HepG2 (cell line): Measurements from ENCODE around the gene UBE2C.

Experiments
- ELF4 ChIP-seq: sonication (generic); formaldehyde crosslinking; IDR thresholded peaks from 2 replicates; pipeline ENCODE4 v1.5.0; 2020; ENCODE audit warnings: missing genetic modification reagents, mild to moderate bottlenecking, moderate library complexity, borderline replicate concordance
- HDAC1 ChIP-seq: sonication (generic); formaldehyde crosslinking; IDR thresholded peaks from 2 replicates; pipeline ENCODE4 v1.5.1; 2020; ENCODE audit warnings: mild to moderate bottlenecking, missing genetic modification reagents
- TF ChIP-seq, protein P1 (sequence below), 2 experiments: IDR thresholded peaks; 2 replicates each; pipeline ENCODE4 v1.6.1; 2011 to 2012; ENCODE audit warnings: low read length in 2 of 2, borderline replicate concordance in 1 of 2, low read depth in 1 of 2, mild to moderate bottlenecking in 1 of 2, moderate library complexity in 1 of 2

DNA sequence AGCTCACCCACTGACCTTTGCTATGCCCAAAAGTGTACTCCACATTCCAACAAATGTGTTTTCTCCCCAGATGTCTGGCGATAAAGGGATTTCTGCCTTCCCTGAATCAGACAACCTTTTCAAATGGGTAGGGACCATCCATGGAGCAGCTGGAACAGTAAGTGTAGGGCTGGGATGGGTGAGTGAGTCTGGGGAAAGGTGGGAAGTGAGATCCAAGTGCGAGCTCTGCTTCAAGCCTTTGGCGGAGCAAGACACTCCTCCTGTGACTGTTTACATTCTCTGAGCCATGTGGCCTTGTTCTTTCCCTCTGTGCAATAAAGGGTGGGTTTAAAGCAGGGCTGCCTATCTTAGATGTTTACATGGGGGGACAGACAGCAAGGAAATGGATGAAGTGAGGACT, 1.9 kb downstream of the UBE2C start:
- TF ChIP-seq, protein P1, sequence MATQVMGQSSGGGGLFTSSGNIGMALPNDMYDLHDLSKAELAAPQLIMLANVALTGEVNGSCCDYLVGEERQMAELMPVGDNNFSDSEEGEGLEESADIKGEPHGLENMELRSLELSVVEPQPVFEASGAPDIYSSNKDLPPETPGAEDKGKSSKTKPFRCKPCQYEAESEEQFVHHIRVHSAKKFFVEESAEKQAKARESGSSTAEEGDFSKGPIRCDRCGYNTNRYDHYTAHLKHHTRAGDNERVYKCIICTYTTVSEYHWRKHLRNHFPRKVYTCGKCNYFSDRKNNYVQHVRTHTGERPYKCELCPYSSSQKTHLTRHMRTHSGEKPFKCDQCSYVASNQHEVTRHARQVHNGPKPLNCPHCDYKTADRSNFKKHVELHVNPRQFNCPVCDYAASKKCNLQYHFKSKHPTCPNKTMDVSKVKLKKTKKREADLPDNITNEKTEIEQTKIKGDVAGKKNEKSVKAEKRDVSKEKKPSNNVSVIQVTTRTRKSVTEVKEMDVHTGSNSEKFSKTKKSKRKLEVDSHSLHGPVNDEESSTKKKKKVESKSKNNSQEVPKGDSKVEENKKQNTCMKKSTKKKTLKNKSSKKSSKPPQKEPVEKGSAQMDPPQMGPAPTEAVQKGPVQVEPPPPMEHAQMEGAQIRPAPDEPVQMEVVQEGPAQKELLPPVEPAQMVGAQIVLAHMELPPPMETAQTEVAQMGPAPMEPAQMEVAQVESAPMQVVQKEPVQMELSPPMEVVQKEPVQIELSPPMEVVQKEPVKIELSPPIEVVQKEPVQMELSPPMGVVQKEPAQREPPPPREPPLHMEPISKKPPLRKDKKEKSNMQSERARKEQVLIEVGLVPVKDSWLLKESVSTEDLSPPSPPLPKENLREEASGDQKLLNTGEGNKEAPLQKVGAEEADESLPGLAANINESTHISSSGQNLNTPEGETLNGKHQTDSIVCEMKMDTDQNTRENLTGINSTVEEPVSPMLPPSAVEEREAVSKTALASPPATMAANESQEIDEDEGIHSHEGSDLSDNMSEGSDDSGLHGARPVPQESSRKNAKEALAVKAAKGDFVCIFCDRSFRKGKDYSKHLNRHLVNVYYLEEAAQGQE (IDR thresholded peaks at IDR 0.05; ENCODE audit: borderline replicate concordance in 1 of 2, low read depth in 1 of 2, low read length in 2 of 2): no peak
- TF ChIP-seq ELF4 (CRISPR knock-in tag) (no peak), HDAC1 (CRISPR knock-in tag) (no peak)
